H9 (cell line): ENCODE measurements around the gene BRF1. TPM values are rescaled to one million over a fixed set of nuclear protein-coding genes. Genes with fewer than 3 reads are reported as not detected.

ENCODE experiments used
- DNase-seq: peaks from one replicate; pipeline ENCODE4 v3.0.0-alpha.2; 2017
- H2AFZ ChIP-seq: one replicate; pipeline ENCODE4 v1.6.1; 2013; ENCODE audit warnings: mild to moderate bottlenecking, low read length, control low read depth, moderate library complexity
- H2AK5ac ChIP-seq: 2 replicates; pipeline ENCODE4 v1.6.1; 2013; ENCODE audit warnings: low read length, control low read depth, mixed read lengths; ENCODE audit not compliant: insufficient read length
- H2BK120ac ChIP-seq: one replicate; pipeline ENCODE4 v1.6.1; 2013; ENCODE audit warnings: low read depth, mild to moderate bottlenecking, low read length, control low read depth, inconsistent platforms; ENCODE audit not compliant: poor library complexity, severe bottlenecking
- H2BK12ac ChIP-seq: 2 replicates; pipeline ENCODE4 v1.6.1; 2013; ENCODE audit warnings: low read length, control low read depth, mixed read lengths, low read depth; ENCODE audit not compliant: insufficient read length
- H2BK15ac ChIP-seq: 2 replicates; pipeline ENCODE4 v1.6.1; 2013; ENCODE audit warnings: low read depth, low read length, control low read depth
- H2BK20ac ChIP-seq: one replicate; pipeline ENCODE4 v1.6.1; 2013; ENCODE audit warnings: low read depth, mild to moderate bottlenecking, low read length, control low read depth, inconsistent platforms; ENCODE audit not compliant: poor library complexity, severe bottlenecking
- H2BK5ac ChIP-seq: 2 replicates; pipeline ENCODE4 v1.6.1; 2013; ENCODE audit warnings: low read length, control low read depth, mixed read lengths; ENCODE audit not compliant: insufficient read length
- H3K14ac ChIP-seq: 2 replicates; pipeline ENCODE4 v1.6.1; 2013; ENCODE audit warnings: low read length, control low read depth; ENCODE audit not compliant: insufficient read depth
- H3K18ac ChIP-seq: 2 replicates; pipeline ENCODE4 v1.6.1; 2013; ENCODE audit warnings: low read depth, mild to moderate bottlenecking, mixed read lengths, low read length, control low read depth; ENCODE audit not compliant: insufficient read length
- H3K23ac ChIP-seq: 2 replicates; pipeline ENCODE4 v1.6.1; 2013; ENCODE audit warnings: low read length, control low read depth, mixed read lengths, low read depth; ENCODE audit not compliant: insufficient read length
- H3K23me2 ChIP-seq: 2 replicates; pipeline ENCODE4 v1.6.1; 2013; ENCODE audit warnings: low read depth, mild to moderate bottlenecking, mixed read lengths, low read length, control low read depth; ENCODE audit not compliant: insufficient read length, poor library complexity, severe bottlenecking
- H3K27ac ChIP-seq: 2 replicates; pipeline ENCODE4 v1.5.1; 2013; ENCODE audit warnings: low read length, control low read depth, mixed read lengths, low read depth; ENCODE audit not compliant: insufficient read length
- H3K27me3 ChIP-seq: 2 replicates; pipeline ENCODE4 v1.6.1; 2013; ENCODE audit warnings: low read length, control low read depth, inconsistent platforms; ENCODE audit not compliant: insufficient read depth
- H3K4ac ChIP-seq: 2 replicates; pipeline ENCODE4 v1.6.1; 2013; ENCODE audit warnings: low read depth, mild to moderate bottlenecking, control low read depth, inconsistent platforms, low read length, moderate library complexity
- H3K4me1 ChIP-seq: 2 replicates; pipeline ENCODE4 v1.6.1; 2013; ENCODE audit warnings: low read length, control low read depth, inconsistent platforms; ENCODE audit not compliant: insufficient read depth
- H3K4me2 ChIP-seq: 2 replicates; pipeline ENCODE4 v1.6.1; 2013; ENCODE audit warnings: low read length, control low read depth, mixed read lengths; ENCODE audit not compliant: insufficient read length, insufficient read depth
- H3K56ac ChIP-seq: 2 replicates; pipeline ENCODE4 v1.6.1; 2013; ENCODE audit warnings: low read depth, mild to moderate bottlenecking, mixed read lengths, low read length, control low read depth; ENCODE audit not compliant: insufficient read length
- H3K79me1 ChIP-seq: 2 replicates; pipeline ENCODE4 v1.6.1; 2013; ENCODE audit warnings: low read depth, mild to moderate bottlenecking, moderate library complexity, low read length, control low read depth, inconsistent platforms; ENCODE audit not compliant: insufficient read depth, poor library complexity, severe bottlenecking
- H3K79me2 ChIP-seq: 2 replicates; pipeline ENCODE4 v1.6.1; 2013; ENCODE audit warnings: low read length, control low read depth, inconsistent platforms; ENCODE audit not compliant: insufficient read depth
- H3K9ac ChIP-seq: 2 replicates; pipeline ENCODE4 v1.6.1; 2013; ENCODE audit warnings: low read length, control low read depth, mixed read lengths; ENCODE audit not compliant: insufficient read length; ENCODE audit errors: extremely low read depth
- H3K9me3 ChIP-seq: one replicate; pipeline ENCODE4 v1.6.1; 2013; ENCODE audit warnings: low read depth, low read length, inconsistent platforms; ENCODE audit not compliant: control insufficient read depth
- H3T11ph ChIP-seq: one replicate; pipeline ENCODE4 v1.6.1; 2013; ENCODE audit warnings: mild to moderate bottlenecking, low read length, control low read depth, inconsistent platforms
- H4K20me1 ChIP-seq: one replicate; pipeline ENCODE4 v1.6.1; 2013; ENCODE audit not compliant: control insufficient read depth, insufficient read length, insufficient read depth
- H4K5ac ChIP-seq: 2 replicates; pipeline ENCODE4 v1.6.1; 2013; ENCODE audit warnings: low read depth, mild to moderate bottlenecking, mixed read lengths, low read length, control low read depth; ENCODE audit not compliant: insufficient read length
- H4K8ac ChIP-seq: replicated peaks from 2 replicates; pipeline ENCODE4 v1.6.1; 2013; ENCODE audit warnings: low read length, control low read depth, mixed read lengths, low read depth; ENCODE audit not compliant: insufficient read length
- H4K91ac ChIP-seq: 2 replicates; pipeline ENCODE4 v1.6.1; 2013; ENCODE audit warnings: low read depth, mild to moderate bottlenecking, moderate library complexity, mixed read lengths, low read length, control low read depth; ENCODE audit not compliant: insufficient read length
- H3K27ac Mint-ChIP-seq, 3 experiments: 2 replicates in 2 of 3; 3 replicates in 1 of 3; pipeline ENCODE4 v1.8.0; 2020 to 2021; ENCODE audit warnings: mixed read lengths in 3 of 3, mild to moderate bottlenecking in 1 of 3, moderate library complexity in 1 of 3
- H3K27me3 Mint-ChIP-seq: 2 replicates; pipeline ENCODE4 v1.8.0; 2021; ENCODE audit warnings: low read depth, mild to moderate bottlenecking, moderate library complexity, mixed read lengths
- H3K36me3 Mint-ChIP-seq, 3 experiments: 2 replicates in 2 of 3; 3 replicates in 1 of 3; pipeline ENCODE4 v1.8.0; 2020 to 2021; ENCODE audit warnings: low read depth in 3 of 3, mixed read lengths in 3 of 3; ENCODE audit not compliant: insufficient read depth in 1 of 3
- H3K4me1 Mint-ChIP-seq, 2 experiments: 2 replicates each; pipeline ENCODE4 v1.8.0; 2020; ENCODE audit warnings: mixed read lengths in 2 of 2
- H3K4me3 Mint-ChIP-seq, 2 experiments: 2 replicates in 1 of 2; 3 replicates in 1 of 2; pipeline ENCODE4 v1.8.0; 2020 to 2021; ENCODE audit warnings: mild to moderate bottlenecking in 2 of 2, mixed read lengths in 2 of 2, moderate library complexity in 1 of 2
- H3K9me3 Mint-ChIP-seq, 2 experiments: 2 replicates in 1 of 2; 3 replicates in 1 of 2; pipeline ENCODE4 v1.8.0; 2020; ENCODE audit warnings: mild to moderate bottlenecking in 2 of 2, mixed read lengths in 2 of 2, moderate library complexity in 1 of 2
- WGBS: extraction: QIAGEN DNeasy Blood & Tissue Kit; methylation state at CpG from one replicate; pipeline ENCODE4 v1.1.7; 2013; ENCODE audit warnings: missing lambda C conversion rate, low lambda C conversion rate, mixed read lengths; ENCODE audit not compliant: insufficient read length; ENCODE audit errors: extremely low coverage; 5-methylcytosine and 5-hydroxymethylcytosine counted together
- total RNA-seq: library from RNA; stranded (reverse); gene quantifications from 2 replicates; pipeline ENCODE4 v1.2.1, GENCODE V29; 2021
- TF ChIP-seq, protein P1 (sequence below): fragments of 200-600 bp; sonication (generic); conservative IDR thresholded peaks from 3 replicates; pipeline ENCODE4 v1.8.0; 2021; ENCODE audit warnings: antibody characterized with exemption, mild to moderate bottlenecking

Gene BRF1
- total RNA-seq, 1 experiment from 2014 or later = 28.3 TPM

DNA sequence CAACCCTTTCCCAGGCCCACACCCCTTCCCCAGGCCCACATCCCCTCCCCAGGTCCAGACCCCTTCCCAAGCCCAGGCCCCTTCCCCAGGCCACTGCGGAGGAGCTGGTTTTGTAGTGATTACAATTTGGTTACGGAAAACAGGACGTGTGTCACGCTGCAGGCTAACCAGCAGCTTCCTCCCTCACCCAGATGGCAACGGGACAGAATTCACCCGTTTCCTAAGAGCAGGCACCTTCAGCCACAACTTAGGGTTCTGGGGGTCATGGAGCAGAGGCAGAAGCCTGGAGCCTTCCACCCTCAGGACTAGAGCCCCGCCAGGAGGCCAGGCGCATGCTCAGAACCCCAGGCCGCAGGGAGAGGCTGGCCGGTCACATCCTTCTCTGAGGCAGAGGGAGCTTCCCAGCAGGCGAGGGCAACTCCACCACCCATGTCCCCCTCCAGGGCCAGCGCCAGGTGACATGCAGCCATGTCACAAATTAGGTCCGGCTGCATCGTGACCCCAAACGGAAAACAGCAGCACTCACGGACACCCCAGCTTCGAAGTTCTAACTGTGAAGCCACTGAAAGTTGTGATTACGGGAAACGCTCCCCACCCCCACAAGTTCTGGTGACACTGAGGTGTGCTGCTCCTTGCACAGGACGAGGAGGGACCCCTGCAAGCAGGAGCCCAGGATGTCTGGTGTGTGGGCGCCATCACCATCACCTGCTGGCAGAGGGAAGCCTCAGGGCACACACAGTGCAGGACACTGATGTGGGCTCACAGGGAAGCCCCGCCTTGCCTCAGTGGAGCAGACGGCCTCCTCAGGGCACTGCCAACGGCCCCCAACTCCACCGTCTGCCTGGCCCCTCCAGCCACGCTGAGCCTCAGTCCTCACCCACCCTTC is 7.7 kb downstream of the BRF1 start:
- Histone ChIP-seq H3K18ac (no peak overlapping the region), H3K14ac (no peak overlapping the region; the same call in 1 of the 2 replicates), H2BK5ac (no peak overlapping the region), H3K27me3 (no peaks in the 10 kb centered on the region), H3T11ph (no peak overlapping the region), H3K79me2 (peaks cover 2% of the 10 kb centered on the region; the same call in 1 of the 2 replicates), H4K5ac (no peak overlapping the region), H2BK12ac (no peak overlapping the region), H4K20me1 (no peaks in the 10 kb centered on the region), H2AFZ (no peak overlapping the region), H4K8ac (no peak overlapping the region), H3K79me1 (no peaks in the 10 kb centered on the region), H3K4me2 (no peak overlapping the region), H2BK20ac (no peak overlapping the region), H3K4ac (no peak overlapping the region), H3K4me1 (no peaks in the 10 kb centered on the region), H2BK15ac (no peak overlapping the region), H2AK5ac (no peak overlapping the region), H3K27ac (no peak overlapping the region), H3K9me3 (no peaks in the 10 kb centered on the region), H3K23me2 (no peaks in the 10 kb centered on the region), H3K23ac (no peak overlapping the region), H3K9ac (no peak overlapping the region), H3K56ac (no peak overlapping the region), H2BK120ac (no peak overlapping the region), H4K91ac (no peak overlapping the region)
- H3K27me3 Mint-ChIP-seq = no peaks in the 10 kb centered on the region
- TF ChIP-seq, protein P1, sequence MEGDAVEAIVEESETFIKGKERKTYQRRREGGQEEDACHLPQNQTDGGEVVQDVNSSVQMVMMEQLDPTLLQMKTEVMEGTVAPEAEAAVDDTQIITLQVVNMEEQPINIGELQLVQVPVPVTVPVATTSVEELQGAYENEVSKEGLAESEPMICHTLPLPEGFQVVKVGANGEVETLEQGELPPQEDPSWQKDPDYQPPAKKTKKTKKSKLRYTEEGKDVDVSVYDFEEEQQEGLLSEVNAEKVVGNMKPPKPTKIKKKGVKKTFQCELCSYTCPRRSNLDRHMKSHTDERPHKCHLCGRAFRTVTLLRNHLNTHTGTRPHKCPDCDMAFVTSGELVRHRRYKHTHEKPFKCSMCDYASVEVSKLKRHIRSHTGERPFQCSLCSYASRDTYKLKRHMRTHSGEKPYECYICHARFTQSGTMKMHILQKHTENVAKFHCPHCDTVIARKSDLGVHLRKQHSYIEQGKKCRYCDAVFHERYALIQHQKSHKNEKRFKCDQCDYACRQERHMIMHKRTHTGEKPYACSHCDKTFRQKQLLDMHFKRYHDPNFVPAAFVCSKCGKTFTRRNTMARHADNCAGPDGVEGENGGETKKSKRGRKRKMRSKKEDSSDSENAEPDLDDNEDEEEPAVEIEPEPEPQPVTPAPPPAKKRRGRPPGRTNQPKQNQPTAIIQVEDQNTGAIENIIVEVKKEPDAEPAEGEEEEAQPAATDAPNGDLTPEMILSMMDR = no peak
- no CpG with 5 or more reads among the region's 26 CpGs for WGBS
- H3K9me3 Mint-ChIP-seq = no peaks in the 10 kb centered on the region
- H3K4me1 Mint-ChIP-seq = no peaks in the 10 kb centered on the region
- DNase-seq = no peak
- H3K36me3 Mint-ChIP-seq = no peaks in the 10 kb centered on the region; a peak in 1 of 7 replicates
- no peak overlapping the region for H3K27ac Mint-ChIP-seq
- H3K4me3 Mint-ChIP-seq = no peak overlapping the region
